Stimulated activated CD8-positive, alpha-beta memory T cell treated with anti-CD3 and anti-CD28 coated beads, Interleukin-7, amount 100 ng/mL, for 4 hours (primary cell): ENCODE results near the gene CACNG8.
A peak's percentile ranks its signal among the peaks of the same experiment; 100 is the strongest.

Experiments
- DNase-seq, 2 donors: peaks; one replicate each; pipeline ENCODE4 v3.0.0-alpha.2; 2020; ENCODE audit warnings: low read depth in 2 of 2

CACNG8 gene

GRCh38 chr19:53992211-53992610 is 29.5 kb downstream of the CACNG8 start:
- DNase-seq: no peak

- DNase-seq: no peak
Observed at GRCh38 chr19:53992815-53993214, 30.1 kb downstream of the CACNG8 start.

- DNase-seq: no peak
Observed at GRCh38 chr19:53993448-53993847, 30.7 kb downstream of the CACNG8 start.

GRCh38 chr19:53994811-53995210 is 32.1 kb downstream of the CACNG8 start:
- no peak for DNase-seq

- DNase-seq: no peak
Observed at GRCh38 chr19:53998223-53998622, 35.5 kb downstream of the CACNG8 start.

- no peak for DNase-seq
Observed at GRCh38 chr19:53999694-54000093, 37.0 kb downstream of the CACNG8 start.

GRCh38 chr19:54001496-54001895 is 38.8 kb downstream of the CACNG8 start:
- DNase-seq: no peak

GRCh38 chr19:54002495-54003315 is 40.0 kb downstream of the CACNG8 start:
- DNase-seq: no peak

GRCh38 chr19:54009440-54009839 is 46.7 kb downstream of the CACNG8 start:
- DNase-seq: no peak

GRCh38 chr19:54010474-54010873 is 47.7 kb downstream of the CACNG8 start:
- no peak for DNase-seq

GRCh38 chr19:54011507-54012211 is 48.9 kb downstream of the CACNG8 start:
- no peak for DNase-seq

GRCh38 chr19:54013866-54014265 is 51.1 kb downstream of the CACNG8 start:
- no peak for DNase-seq

GRCh38 chr19:54014920-54015560 is 52.3 kb downstream of the CACNG8 start:
- no peak for DNase-seq

GRCh38 chr19:54017261-54017660 is 54.5 kb downstream of the CACNG8 start:
- DNase-seq: no peak

GRCh38 chr19:54021363-54021762 is 58.6 kb downstream of the CACNG8 start:
- DNase-seq: no peak

- DNase-seq: no peak
Observed at GRCh38 chr19:54021932-54022331, 59.2 kb downstream of the CACNG8 start.

- no peak for DNase-seq
Observed at GRCh38 chr19:54023191-54023590, 60.5 kb downstream of the CACNG8 start.

GRCh38 chr19:54024660-54025059 is 61.9 kb downstream of the CACNG8 start:
- no peak for DNase-seq

GRCh38 chr19:54026656-54027055 is 63.9 kb downstream of the CACNG8 start:
- DNase-seq: no peak

GRCh38 chr19:54029301-54029700 is 66.6 kb downstream of the CACNG8 start:
- DNase-seq: no peak

GRCh38 chr19:54029930-54030490 is 67.3 kb downstream of the CACNG8 start:
- peak in 1 of 2 donors; percentile 25 for DNase-seq

GRCh38 chr19:54030895-54031586 is 68.3 kb downstream of the CACNG8 start:
- no peak for DNase-seq
